ENCODE results near the gene C11orf87. TPM values are rescaled to one million over a fixed set of nuclear protein-coding genes. Genes with fewer than 3 reads are reported as not detected.
A peak's percentile ranks its signal among the peaks of the same experiment; 100 is the strongest.

C11orf87 gene
- not detected for total RNA-seq (2013)
- not detected for polyA plus RNA-seq
- polyA minus RNA-seq, result not detected in 2 replicates
- total RNA-seq, result 0 to 2.1 (median 0) reads per million in 11 experiments

- Mint-ChIP-seq H3K4me1 (no peaks in the 10 kb centered on the region), H3K36me3 (peaks cover 0 to 2% of the 10 kb centered on the region in 2 donors), H3K4me3 (peak within 1 kb of the TSS in 1 of 2 donors; percentile 71), H3K27me3 (ENCODE audit: low read depth in 3 of 3) (peaks cover 43 to 52% (median 45%) of the 10 kb centered on the region in 3 donors), H3K27ac (peak within 1 kb of the TSS in 1 of 7 donors; percentile 13), H3K9me3 (peaks cover 0 to 12% (median 2%) of the 10 kb centered on the region in 7 donors)
- peaks cover 27 to 49% of the 10 kb centered on the region in 2 donors for H3K27me3 ChIP-seq (ENCODE audit: control insufficient read depth in 2 of 2, insufficient read depth in 2 of 2, low read length in 2 of 2)
- no peak within 1 kb of the TSS for H2AFZ ChIP-seq (ENCODE audit: insufficient read depth, low read depth, low read length, poor library complexity, severe bottlenecking)
- DNase-seq, result no peak
- H3K79me2 ChIP-seq (ENCODE audit: insufficient read depth, low read length), result no peaks in the 10 kb centered on the region
- H3K4me1 ChIP-seq (ENCODE audit: control insufficient read depth in 1 of 2, insufficient read depth in 2 of 2, low read length in 2 of 2), result no peaks in the 10 kb centered on the region
- H3K4me3 ChIP-seq (replicated peaks in 1 of 3; ENCODE audit: low read depth in 2 of 3, low read length in 3 of 3), result no peak within 1 kb of the TSS
- no peaks in the 10 kb centered on the region for H4K20me1 ChIP-seq (ENCODE audit: insufficient read depth, low read length)
- no peaks in the 10 kb centered on the region for H3K9me3 ChIP-seq (replicated peaks in 1 of 2; ENCODE audit: control insufficient read depth in 1 of 2, insufficient read depth in 1 of 2, low read length in 2 of 2)
- no peak within 1 kb of the TSS for H3K4me2 ChIP-seq (replicated peaks; ENCODE audit: extremely low read depth, low read length, poor library complexity, severe bottlenecking)
- 6% methylated on average over 35 of the region's 54 CpGs for WGBS (ENCODE audit: insufficient coverage)
- intact Hi-C loops (cut with micrococcal nuclease), result no loop called here
- H3K27ac ChIP-seq (ENCODE audit: low read depth in 1 of 2, low read length in 2 of 2), result no peak within 1 kb of the TSS
- H3K36me3 ChIP-seq (replicated peaks in 1 of 2; ENCODE audit: control insufficient read depth in 1 of 2, insufficient read depth in 2 of 2, low read length in 2 of 2), result no peaks in the 10 kb centered on the region
- no peak within 1 kb of the TSS for H3K9ac ChIP-seq (ENCODE audit: insufficient read depth, low read length, poor library complexity, severe bottlenecking)
- no peak for TF ChIP-seq CTCF (IDR thresholded peaks at IDR 0.05)
Measured at GRCh38 chr11:109421981-109422869, at the start of gene C11orf87. Gene C11orf87 (plus strand): TSS chr11:109422190. CDS start chr11:109423634, 1,444 bp downstream.

GRCh38 chr11:109374032-109374431 lies 48.0 kb upstream of the C11orf87 start:
- no peak for DNase-seq
- no peaks in the 10 kb centered on the region for H3K4me1 ChIP-seq (ENCODE audit: control insufficient read depth in 1 of 2, insufficient read depth in 2 of 2, low read length in 2 of 2)
- H3K36me3 Mint-ChIP-seq, result no peaks in the 10 kb centered on the region
- H3K9me3 ChIP-seq (replicated peaks in 1 of 2; ENCODE audit: control insufficient read depth in 1 of 2, insufficient read depth in 1 of 2, low read length in 2 of 2), result no peaks in the 10 kb centered on the region
- no peaks in the 10 kb centered on the region for H4K20me1 ChIP-seq (ENCODE audit: insufficient read depth, low read length)
- no peaks in the 10 kb centered on the region for H3K27me3 ChIP-seq (ENCODE audit: control insufficient read depth in 2 of 2, insufficient read depth in 2 of 2, low read length in 2 of 2)
- H3K27me3 Mint-ChIP-seq (ENCODE audit: low read depth in 3 of 3), result peaks cover 0 to 5% (median 4%) of the 10 kb centered on the region in 3 donors
- H2AFZ ChIP-seq (ENCODE audit: insufficient read depth, low read depth, low read length, poor library complexity, severe bottlenecking), result no peak overlapping the region
- no peak overlapping the region for H3K4me2 ChIP-seq (replicated peaks; ENCODE audit: extremely low read depth, low read length, poor library complexity, severe bottlenecking)
- no peak for TF ChIP-seq CTCF (IDR thresholded peaks at IDR 0.05)
- H3K27ac ChIP-seq (ENCODE audit: low read depth in 1 of 2, low read length in 2 of 2), result no peak overlapping the region
- no peak overlapping the region for H3K27ac Mint-ChIP-seq
- H3K79me2 ChIP-seq (ENCODE audit: insufficient read depth, low read length), result no peaks in the 10 kb centered on the region
- H3K4me1 Mint-ChIP-seq, result no peaks in the 10 kb centered on the region
- no peak overlapping the region for H3K4me3 ChIP-seq (replicated peaks in 1 of 3; ENCODE audit: low read depth in 2 of 3, low read length in 3 of 3)
- no peaks in the 10 kb centered on the region for H3K36me3 ChIP-seq (replicated peaks in 1 of 2; ENCODE audit: control insufficient read depth in 1 of 2, insufficient read depth in 2 of 2, low read length in 2 of 2)
- no peak overlapping the region for H3K4me3 Mint-ChIP-seq
- intact Hi-C loops (cut with micrococcal nuclease), result no loop called here
- H3K9me3 Mint-ChIP-seq, result peaks cover 3 to 14% (median 6%) of the 10 kb centered on the region in 7 donors
- H3K9ac ChIP-seq (ENCODE audit: insufficient read depth, low read length, poor library complexity, severe bottlenecking), result no peak overlapping the region

All from CD14-positive monocyte (primary cell).